HG03354 (cell line): Measurements from ENCODE around the gene CTAGE8.
A peak's percentile ranks its signal among the peaks of the same experiment; 100 is the strongest.
"Not testable (repeated sequence)": the region's sequence is repeated elsewhere in the genome, so short reads cannot be mapped to it uniquely, and the experiment has no call there.

Source experiments
- ATAC-seq: cut with Tn5 transposase; IDR thresholded peaks from one replicate; pipeline ENCODE4 v1.9.1; 2021; ENCODE audit warnings: mild to moderate bottlenecking; ENCODE audit not compliant: unreplicated experiment, poor library complexity, severe bottlenecking

CTAGE8 gene

DNA sequence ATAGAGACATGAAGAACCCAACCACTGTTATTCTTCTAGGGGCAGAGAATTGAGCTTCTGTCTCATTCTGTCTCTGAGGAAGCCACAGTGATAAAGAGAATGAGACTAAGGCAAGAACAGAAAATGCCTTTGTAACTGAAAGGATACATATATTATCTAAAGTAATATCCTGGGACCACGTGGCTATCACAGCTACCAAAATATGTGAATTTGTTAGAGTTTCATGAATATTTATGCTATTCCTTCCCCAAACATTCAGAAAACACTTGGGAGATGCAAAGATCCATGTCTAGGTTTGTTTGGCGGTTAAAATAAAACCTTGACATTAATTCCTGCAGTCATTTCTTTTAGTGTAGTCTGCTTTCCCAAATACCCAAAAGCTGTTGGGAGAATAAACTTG lies 7.0 kb downstream of the CTAGE8 start:
- ATAC-seq, result not testable (repeated sequence)

GRCh38 chr7:144259067-144259466 lies 10.0 kb downstream of the CTAGE8 start:
- not testable (repeated sequence) for ATAC-seq

GRCh38 chr7:144256112-144256511 lies 13.0 kb downstream of the CTAGE8 start:
- ATAC-seq, result no peak

GRCh38 chr7:144255471-144255897 lies 13.6 kb downstream of the CTAGE8 start:
- ATAC-seq, result no peak

DNA sequence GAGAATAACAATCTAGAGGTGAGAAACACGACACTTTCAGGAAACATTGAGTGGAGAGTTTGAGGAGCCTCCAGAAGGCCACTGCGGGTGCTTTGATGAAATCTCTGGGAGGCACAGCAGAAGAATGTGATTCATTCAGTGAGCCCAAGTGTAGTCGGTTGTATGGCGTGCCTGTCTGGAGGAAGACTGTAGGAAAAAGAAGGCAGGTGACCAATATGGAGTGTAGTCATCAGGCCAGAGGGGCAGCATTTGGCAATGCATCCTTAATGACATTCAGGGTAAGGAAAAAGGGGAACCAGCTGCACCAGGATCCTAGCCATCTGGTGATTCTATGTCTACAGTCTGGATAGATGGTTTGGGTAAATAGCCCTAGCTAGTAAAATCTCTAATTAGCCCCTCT lies 16.8 kb downstream of the CTAGE8 start:
- ATAC-seq, result not testable (repeated sequence)

DNA sequence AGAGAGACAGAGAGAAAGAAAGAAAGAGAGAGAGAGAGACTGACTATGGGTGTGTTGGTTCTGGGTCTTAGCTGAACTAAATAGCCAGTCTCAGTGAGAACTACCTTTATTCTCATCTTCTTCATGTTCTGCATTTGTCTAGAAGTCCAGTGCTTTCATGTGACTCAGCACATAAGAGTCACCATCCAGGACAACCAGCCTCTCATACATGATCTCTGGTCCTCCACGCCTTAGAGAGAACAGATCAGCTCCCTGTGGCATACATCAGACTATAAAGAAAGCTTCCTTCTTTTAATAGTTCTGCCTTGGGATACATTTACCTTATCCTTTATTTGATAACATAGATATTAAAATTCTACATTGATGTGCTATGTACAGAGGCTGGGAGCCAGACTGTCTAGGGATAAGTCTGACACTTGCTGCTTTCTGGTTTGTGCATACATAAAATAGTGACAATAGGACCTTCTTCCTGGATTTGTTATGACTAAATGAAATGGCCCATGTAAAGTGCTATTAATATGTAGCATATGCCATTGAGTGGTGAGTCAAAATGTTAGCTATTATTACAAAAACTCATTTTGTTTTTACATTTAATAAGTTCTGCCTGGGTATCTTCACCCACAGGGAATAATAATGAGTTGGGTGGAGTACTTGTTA lies 21.3 kb downstream of the CTAGE8 start:
- ATAC-seq, result not testable (repeated sequence)

DNA sequence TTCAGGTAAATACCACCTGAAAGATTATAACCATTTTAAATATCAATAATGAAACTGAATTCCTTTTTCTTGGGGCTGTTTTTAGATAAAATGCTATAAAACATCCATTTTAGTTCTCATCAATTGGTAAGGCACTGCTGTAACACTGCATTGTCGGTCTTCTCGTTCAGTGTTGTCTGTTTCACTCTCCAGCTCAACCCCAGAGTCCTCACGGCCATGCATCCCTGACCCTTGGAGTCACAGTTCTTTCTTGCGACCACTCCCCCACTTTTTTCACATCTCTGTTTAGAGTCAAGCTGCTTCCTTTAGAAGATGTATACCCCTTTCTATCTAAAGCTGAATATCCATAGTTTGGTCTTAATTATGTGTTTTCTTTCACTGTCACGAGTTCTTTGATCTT lies 22.1 kb downstream of the CTAGE8 start:
- not testable (repeated sequence) for ATAC-seq

DNA sequence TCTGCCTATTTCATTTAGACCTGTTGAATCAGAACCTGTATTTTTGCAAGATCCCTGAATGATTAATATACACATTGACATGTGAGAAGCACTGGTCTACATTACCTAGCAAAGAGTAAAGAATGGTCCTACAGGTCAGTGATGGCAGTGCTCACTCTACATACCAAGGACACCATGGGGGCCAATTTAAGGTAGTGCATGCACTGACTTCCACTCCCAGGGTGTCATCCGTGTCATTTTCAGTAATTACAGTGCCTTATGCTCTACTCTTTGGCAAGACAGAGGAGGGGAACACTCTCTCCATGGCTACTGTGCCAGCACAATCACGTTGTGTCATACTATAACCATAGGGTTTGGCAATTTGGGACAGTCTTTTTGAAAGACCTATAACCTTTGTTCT lies 23.7 kb downstream of the CTAGE8 start:
- not testable (repeated sequence) for ATAC-seq

GRCh38 chr7:144239365-144239764 lies 29.7 kb downstream of the CTAGE8 start, which contains the start of gene OR2A42:
TSS of gene OR2A42 (minus strand) at chr7:144239605. CDS start at chr7:144232843, 6,762 bp downstream.
- ATAC-seq, result not testable (repeated sequence)

DNA sequence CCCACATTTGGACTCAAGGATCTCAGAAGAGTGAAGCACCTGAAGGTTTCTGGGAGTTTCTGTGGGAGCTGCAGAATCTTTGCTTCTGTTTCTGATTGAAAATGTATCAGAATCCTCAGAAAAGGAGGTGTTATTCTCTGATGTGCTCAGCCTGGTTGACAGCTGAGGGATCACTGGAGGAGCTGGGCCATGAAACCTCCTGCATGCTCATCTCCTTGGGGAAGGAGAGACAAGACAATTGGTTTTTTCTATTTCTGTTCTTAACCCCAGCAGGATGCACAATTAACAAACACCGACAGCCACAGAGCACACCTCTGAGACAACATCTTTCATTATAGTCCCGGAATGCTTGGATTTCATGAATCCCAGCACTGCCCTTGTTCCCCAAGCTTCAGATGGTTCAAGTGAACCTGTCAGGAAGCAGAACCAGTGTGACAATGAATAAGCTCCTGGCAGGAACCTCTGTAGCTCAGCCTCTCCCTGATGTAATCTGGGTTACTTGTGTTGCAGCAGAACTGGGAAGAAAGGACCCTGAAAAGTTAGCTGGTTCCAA lies 30.5 kb downstream of the CTAGE8 start:
- ATAC-seq, result not testable (repeated sequence)

DNA sequence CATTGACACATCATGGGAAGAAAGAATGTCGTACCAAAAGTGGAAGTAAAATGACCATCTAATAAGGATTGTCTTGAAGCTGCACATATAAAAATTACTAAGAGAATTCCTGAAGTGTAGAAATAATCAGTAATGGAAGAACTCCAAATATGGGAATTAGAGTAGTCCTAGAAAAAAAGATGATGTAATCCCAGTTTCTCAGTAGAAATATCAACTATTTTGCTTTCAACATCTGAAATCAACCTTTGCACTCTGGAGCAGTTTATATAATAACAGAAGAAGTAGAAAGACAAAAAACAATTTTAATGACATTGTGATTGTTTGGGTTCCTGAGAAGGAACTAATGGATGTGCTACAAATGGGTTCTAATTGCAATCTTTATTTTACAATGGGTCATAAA lies 36.0 kb downstream of the CTAGE8 start:
- not testable (repeated sequence) for ATAC-seq

GRCh38 chr7:144231027-144231426 lies 38.1 kb downstream of the CTAGE8 start:
- ATAC-seq, result not testable (repeated sequence)

GRCh38 chr7:144228810-144229209 lies 40.3 kb downstream of the CTAGE8 start:
- not testable (repeated sequence) for ATAC-seq

DNA sequence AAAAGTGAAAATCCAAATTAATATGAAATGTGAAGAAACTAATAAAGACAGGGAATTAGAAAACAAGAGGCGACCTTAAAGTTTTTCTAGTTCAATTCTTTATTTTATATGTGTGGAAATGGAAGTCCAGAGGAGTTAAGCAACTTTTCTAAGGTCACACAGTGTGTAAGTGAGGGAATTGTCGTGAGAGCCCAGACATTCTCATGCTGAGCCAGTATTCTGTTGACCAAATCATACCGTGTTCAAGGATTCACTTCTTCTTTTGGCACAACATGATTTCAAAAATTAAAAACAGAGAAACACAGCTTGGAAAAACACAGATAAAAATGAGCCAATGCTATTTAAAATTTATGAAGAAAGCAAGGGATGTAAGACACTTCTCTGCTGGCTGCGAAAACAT lies 42.2 kb downstream of the CTAGE8 start:
- ATAC-seq, result not testable (repeated sequence)

GRCh38 chr7:144223675-144224074 lies 45.4 kb downstream of the CTAGE8 start:
- ATAC-seq, result not testable (repeated sequence)

- ATAC-seq, result not testable (repeated sequence)
These were observed 48.6 kb downstream of the CTAGE8 start for GRCh38 chr7:144220531-144220930.

DNA sequence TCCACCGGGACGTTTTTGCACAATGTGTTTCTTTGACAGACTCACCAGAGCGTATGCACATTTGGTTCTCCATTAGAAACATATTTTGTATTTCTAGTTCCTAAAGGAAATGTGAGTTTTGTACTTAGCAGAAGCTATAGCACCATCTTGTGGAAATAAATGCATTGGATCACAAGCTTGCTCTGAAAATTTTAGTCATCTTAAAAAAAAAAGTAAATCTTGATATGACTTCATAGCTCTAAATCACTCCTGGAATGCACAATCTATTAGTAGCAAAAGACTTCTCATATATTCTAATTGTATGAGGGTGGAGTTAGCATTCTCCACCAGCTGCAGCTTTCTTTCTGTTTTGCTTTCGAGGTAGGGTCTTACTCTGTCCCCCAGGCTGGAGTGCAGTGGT lies 49.9 kb downstream of the CTAGE8 start:
- ATAC-seq, result peak; percentile 59

GRCh38 chr7:144218581-144218980 lies 50.5 kb downstream of the CTAGE8 start:
- not testable (repeated sequence) for ATAC-seq

DNA sequence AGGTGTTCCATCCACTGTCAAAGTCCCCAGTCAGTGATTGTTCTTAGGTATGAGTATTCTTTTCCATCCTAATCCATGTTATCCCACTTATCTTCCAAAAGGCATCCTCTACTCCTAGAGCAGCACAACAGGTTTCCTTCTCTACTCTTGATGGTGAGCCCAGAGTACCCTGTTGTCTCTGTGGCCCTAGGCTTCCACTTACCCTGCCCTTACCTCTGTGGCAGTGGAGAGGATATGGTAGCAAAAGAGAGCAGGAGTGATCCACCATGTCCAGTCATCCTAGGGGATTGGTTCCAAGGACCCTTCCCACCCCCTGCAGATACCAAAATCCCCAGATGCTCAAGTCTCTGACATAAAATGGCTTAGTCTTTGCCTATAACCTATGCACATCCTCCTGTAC lies 51.9 kb downstream of the CTAGE8 start:
- ATAC-seq, result not testable (repeated sequence)
